ENCODE results near the gene KCMF1.

- TF ChIP-seq ZBTB7A (IDR thresholded peaks at IDR 0.05; ENCODE audit: low read depth) (no peak), MAX (IDR thresholded peaks at IDR 0.05) (no peak), TEAD4 (IDR thresholded peaks at IDR 0.05) (no peak), REST (IDR thresholded peaks at IDR 0.05; ENCODE audit: low read depth) (no peak), TCF12 (IDR thresholded peaks at IDR 0.05; ENCODE audit: low read depth) (no peak), TAF1 (IDR thresholded peaks at IDR 0.05; ENCODE audit: low read depth) (no peak), EGR1 (IDR thresholded peaks at IDR 0.05) (no peak), RAD21 (IDR thresholded peaks at IDR 0.05; ENCODE audit: low read depth) (no peak)
Measured at GRCh38 chr2:85037622-85038021, 66.7 kb downstream of the KCMF1 start.
